HL-60 (cell line): ENCODE results near the gene SELENOK.
A peak's percentile ranks its signal among the peaks of the same experiment; 100 is the strongest.

Experiments used
- DNase-seq, 2 experiments: peaks; one replicate each; pipeline ENCODE4 v3.0.0-alpha.2; 2010 to 2020; ENCODE audit warnings: low read depth in 1 of 2, low spot score in 1 of 2
- H3K27ac ChIP-seq: fragments of 250-450 bp; sonication (Bioruptor Pico); replicated peaks from 2 replicates; pipeline ENCODE4 v1.5.1; 2020; ENCODE audit warnings: mild to moderate bottlenecking, moderate library complexity
- H3K27me3 ChIP-seq: fragments of 250-450 bp; sonication (Bioruptor Pico); 2 replicates; pipeline ENCODE4 v1.5.1; 2021; ENCODE audit warnings: mild to moderate bottlenecking, moderate library complexity; ENCODE audit not compliant: insufficient read depth, poor library complexity, severe bottlenecking
- H3K4me3 ChIP-seq: replicated peaks from 2 replicates; pipeline ENCODE4 v1.5.1; 2011; ENCODE audit warnings: mild to moderate bottlenecking, control low read depth, low read length; ENCODE audit not compliant: insufficient read depth
- CTCF ChIP-seq: IDR thresholded peaks from one replicate; pipeline ENCODE4 v1.5.1; 2011; ENCODE audit warnings: low read length, control low read depth, inconsistent platforms; ENCODE audit not compliant: insufficient read depth
- GABPA ChIP-seq: IDR thresholded peaks from 2 replicates; pipeline ENCODE4 v1.6.1; 2012; ENCODE audit warnings: low read depth
- POLR2AphosphoS5 ChIP-seq: IDR thresholded peaks from 2 replicates; pipeline ENCODE4 v1.6.1; 2012; ENCODE audit warnings: low read depth
- REST ChIP-seq: IDR thresholded peaks from 2 replicates; pipeline ENCODE4 v1.6.1; 2012; ENCODE audit warnings: low read depth; ENCODE audit not compliant: insufficient replicate concordance
- SPI1 ChIP-seq: IDR thresholded peaks from 2 replicates; pipeline ENCODE4 v1.6.1; 2012; ENCODE audit warnings: low read depth, mild to moderate bottlenecking, borderline replicate concordance

Gene SELENOK

GRCh38 chr3:53845881-53846133 is 45.9 kb downstream of the SELENOK start:
- Histone ChIP-seq H3K4me3 (peak overlapping the region; percentile 43), H3K27me3 (peaks cover 26% of the 10 kb centered on the region), H3K27ac (no peak overlapping the region)
- DNase-seq = no peak
- TF ChIP-seq GABPA (no peak), POLR2AphosphoS5 (no peak), CTCF (no peak), SPI1 (no peak), REST (no peak)

DNA sequence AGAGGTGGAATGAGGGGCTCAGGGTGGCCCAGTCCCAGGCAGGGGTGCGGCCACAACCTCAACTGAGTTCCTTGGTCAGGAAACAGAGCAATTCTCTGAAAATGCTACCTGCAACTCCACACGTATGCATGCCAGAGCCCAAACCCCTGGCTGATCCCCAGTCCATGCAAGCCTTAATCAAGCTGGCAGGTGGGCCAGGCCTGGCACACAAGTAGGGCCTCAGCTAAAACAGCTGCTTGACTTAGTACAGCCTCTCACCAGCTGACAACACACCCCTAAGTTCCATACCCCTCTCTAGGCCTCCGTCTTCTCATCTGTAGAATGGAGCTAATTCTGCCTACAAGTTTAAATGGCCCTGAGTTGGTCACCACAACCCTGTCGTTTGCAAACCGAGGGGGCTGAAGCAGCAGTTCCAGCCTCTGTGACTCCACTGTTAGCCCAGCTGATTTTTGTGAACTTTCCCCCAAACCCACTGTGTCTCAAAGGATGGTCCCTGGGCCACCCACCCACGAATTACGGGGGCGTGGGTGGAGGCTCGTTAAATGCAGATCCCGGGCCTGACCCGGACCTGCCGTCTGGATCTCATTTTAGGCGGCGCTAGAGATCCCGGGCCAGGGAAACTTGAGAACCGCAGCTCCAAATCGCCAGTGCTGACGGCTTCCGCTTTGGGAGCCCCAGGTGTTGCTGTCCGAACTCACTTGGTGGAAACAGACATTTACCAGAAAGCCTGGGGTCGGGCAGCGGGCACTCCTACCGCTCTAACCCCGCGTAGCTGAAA is 46.4 kb downstream of the SELENOK start:
- H3K27me3 ChIP-seq = peaks cover 26% of the 10 kb centered on the region
- peak overlapping the region; percentile 43 for H3K4me3 ChIP-seq
- H3K27ac ChIP-seq = no peak overlapping the region
- no peak for DNase-seq
- TF ChIP-seq REST (no peak), GABPA (no peak), CTCF (no peak), SPI1 (no peak), POLR2AphosphoS5 (no peak)

- TF ChIP-seq SPI1 = no peak
- TF ChIP-seq REST = no peak
- no peak for TF ChIP-seq POLR2AphosphoS5
- no peak for TF ChIP-seq CTCF
- TF ChIP-seq GABPA = no peak
- peaks cover 26% of the 10 kb centered on the region for H3K27me3 ChIP-seq
- no peak for DNase-seq
- no peak overlapping the region for H3K4me3 ChIP-seq
- H3K27ac ChIP-seq = no peak overlapping the region
Measured at GRCh38 chr3:53844262-53845102, 47.2 kb downstream of the SELENOK start.
